Fibroblast of mammary gland (primary cell): ENCODE results near the gene ADSS1.

Experiments
- DNase-seq: peaks from one replicate; pipeline ENCODE4 v3.0.0-alpha.2; 2010; ENCODE audit warnings: low read depth
- H3K4me3 ChIP-seq: 2 replicates; pipeline ENCODE4 v1.5.1; 2011; ENCODE audit warnings: low read depth, mild to moderate bottlenecking, low read length, moderate library complexity; ENCODE audit not compliant: control insufficient read depth
- TF ChIP-seq, protein P1 (sequence below): conservative IDR thresholded peaks from 2 replicates; pipeline ENCODE4 v1.5.1; 2011; ENCODE audit warnings: low read depth, low read length, inconsistent platforms; ENCODE audit not compliant: control insufficient read depth, insufficient read depth

Gene ADSS1

DNA sequence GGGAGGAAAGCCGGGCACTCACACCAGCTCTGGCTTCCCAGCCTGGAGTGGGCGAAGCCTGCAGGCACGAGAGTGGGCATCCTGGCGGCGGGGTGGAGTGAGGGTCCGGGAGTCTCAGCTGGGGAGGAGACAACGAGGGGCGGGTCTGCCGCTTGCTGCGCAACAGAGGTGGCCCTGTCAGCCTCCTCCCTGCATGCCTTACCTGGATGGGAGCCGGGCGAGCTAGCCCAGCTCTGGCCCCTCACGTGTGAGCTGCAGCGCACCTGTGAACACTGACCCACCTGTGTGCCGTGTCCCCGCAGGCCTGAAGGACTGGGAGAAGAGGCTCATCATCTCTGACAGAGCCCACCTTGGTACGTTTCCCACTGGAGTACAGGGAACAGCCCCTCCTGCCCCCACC lies 15.0 kb downstream of the ADSS1 start:
- TF ChIP-seq, protein P1, sequence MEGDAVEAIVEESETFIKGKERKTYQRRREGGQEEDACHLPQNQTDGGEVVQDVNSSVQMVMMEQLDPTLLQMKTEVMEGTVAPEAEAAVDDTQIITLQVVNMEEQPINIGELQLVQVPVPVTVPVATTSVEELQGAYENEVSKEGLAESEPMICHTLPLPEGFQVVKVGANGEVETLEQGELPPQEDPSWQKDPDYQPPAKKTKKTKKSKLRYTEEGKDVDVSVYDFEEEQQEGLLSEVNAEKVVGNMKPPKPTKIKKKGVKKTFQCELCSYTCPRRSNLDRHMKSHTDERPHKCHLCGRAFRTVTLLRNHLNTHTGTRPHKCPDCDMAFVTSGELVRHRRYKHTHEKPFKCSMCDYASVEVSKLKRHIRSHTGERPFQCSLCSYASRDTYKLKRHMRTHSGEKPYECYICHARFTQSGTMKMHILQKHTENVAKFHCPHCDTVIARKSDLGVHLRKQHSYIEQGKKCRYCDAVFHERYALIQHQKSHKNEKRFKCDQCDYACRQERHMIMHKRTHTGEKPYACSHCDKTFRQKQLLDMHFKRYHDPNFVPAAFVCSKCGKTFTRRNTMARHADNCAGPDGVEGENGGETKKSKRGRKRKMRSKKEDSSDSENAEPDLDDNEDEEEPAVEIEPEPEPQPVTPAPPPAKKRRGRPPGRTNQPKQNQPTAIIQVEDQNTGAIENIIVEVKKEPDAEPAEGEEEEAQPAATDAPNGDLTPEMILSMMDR = no peak
- DNase-seq = no peak
- no peak overlapping the region for H3K4me3 ChIP-seq

DNA sequence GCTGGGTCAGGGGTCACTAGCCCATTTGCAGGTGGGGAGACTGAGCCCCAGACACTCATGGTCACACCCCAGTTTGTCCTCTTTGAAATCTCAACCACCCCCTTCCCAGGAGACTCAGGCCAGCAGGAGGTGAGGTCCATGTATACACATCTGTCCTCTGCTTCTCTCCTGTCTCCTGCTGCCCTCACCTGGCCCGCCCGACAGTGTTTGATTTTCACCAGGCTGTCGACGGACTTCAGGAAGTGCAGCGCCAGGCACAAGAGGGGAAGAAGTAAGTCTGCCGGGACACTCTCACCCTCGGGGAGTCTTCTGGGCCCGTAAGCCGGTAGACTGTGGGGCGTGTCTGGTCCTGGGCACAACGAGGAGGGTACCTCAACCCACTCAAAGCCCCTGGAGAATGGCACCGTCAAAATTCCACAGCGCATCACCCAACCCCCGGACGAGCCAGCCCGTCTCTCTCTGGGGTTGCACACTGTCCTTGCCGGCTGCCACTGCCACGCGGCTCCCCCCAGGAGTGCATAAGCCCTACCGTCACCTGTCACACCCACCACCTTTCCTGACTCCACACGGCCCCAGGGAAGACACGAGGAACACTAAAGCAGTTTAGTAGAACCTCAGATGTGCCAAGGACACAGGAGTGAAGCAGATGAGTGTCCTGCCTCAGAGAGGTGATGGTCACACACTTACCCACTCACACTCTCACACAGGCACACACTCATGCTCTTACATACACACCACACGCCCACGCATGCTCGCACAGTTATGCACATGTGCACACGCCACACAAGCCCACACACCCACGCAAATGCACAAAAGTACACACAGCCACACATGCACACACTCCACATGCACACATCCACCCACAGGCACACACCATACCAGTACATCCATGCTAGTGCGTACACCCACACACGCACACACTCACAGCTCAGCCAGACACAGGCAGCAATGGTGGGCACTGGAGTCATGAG lies 15.8 kb downstream of the ADSS1 start:
- TF ChIP-seq, protein P1 = no peak

DNA sequence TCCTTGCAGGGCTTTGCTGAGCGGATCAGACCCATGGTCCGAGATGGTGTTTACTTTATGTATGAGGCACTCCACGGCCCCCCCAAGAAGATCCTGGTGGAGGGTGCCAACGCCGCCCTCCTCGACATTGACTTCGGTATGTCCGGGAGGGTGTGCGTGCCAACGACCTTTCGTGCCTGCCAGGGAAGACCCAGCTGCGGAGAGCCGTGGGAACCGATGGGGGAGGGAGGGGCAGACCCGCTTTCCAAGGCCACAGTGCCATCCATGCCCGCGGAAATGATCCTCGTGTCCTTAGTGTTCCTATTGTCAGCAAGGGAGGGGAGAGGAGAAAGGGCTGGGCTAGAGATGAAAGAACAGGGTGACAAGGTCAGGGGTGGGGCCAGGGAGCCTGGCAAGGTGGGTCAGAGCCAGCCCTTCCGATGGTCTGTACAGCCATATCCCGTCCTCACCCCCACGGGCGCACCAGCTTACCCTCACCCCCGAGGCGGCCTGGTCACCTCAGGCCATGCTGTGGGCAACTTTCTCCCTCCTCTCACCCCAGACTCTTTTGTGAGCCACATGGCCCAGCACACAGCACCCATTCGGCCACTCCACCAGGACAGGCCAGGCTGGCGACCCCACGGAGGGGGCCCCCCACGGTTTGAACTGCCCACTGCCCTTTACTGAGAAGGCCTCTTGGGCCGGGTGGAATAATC lies 17.2 kb downstream of the ADSS1 start:
- no peak for DNase-seq
- TF ChIP-seq, protein P1 = no peak
- no peak overlapping the region for H3K4me3 ChIP-seq

More for the DNA sequence above, 15.8 kb downstream of the ADSS1 start:
- DNase-seq = no peak
- no peak overlapping the region for H3K4me3 ChIP-seq

DNA sequence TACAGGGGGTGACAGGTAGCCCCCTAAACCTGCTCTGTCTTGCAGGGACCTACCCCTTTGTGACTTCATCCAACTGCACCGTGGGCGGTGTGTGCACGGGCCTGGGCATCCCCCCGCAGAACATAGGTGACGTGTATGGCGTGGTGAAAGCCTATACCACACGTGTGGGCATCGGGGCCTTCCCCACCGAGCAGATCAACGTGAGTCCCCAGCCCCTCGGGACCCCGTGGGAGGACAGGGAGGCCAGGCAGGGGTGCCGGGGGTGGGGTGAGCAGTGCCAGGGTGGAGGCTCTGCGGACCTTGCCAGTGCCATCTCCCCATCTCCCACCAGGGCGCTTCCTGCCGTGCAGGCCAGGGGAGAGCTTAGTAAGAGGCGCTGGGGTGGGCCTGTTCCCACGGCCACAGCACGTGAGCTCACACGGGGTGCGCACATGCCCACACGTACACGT lies 17.8 kb downstream of the ADSS1 start:
- H3K4me3 ChIP-seq = no peak overlapping the region
- TF ChIP-seq, protein P1 = no peak
- DNase-seq = no peak

DNA sequence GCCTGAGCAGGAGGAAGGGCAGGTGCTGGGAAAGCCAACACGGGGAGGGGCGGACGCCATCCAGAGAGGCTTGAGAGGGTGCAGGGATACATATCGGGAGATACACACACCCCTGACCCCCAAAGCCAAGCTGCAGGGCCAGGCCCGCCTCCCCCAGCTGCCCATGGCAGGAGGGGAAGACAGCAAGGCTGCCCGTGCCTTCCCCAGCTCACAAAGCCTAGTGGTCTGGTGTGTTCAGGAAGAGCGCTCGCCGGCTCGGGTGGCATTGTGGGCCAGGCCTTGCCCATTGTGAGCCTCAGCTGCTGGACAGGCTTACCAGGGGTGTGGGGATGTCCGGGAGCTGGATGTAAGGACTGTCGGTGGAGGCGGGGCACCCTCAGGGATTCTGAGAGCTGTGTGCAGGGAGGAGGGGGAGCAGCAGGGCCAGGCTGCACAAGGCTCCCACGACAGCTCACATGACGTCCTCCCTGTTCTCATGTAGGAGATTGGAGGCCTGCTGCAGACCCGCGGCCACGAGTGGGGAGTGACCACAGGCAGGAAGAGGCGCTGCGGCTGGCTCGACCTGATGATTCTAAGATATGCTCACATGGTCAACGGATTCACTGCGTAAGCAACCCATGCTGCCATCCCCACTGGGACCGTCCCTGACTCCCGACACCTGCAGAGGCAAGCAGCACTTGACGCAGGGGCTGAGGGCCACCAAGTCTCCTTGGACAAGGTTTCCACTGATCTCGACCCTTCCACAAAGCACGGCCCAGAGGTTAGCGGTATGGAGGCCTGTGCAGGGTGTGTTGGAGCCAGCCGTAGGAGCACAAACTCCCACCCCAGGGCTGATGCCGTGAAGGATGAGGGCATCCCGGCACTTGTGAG lies 18.8 kb downstream of the ADSS1 start:
- no peak overlapping the region for H3K4me3 ChIP-seq
- TF ChIP-seq, protein P1 = no peak
- no peak for DNase-seq

DNA sequence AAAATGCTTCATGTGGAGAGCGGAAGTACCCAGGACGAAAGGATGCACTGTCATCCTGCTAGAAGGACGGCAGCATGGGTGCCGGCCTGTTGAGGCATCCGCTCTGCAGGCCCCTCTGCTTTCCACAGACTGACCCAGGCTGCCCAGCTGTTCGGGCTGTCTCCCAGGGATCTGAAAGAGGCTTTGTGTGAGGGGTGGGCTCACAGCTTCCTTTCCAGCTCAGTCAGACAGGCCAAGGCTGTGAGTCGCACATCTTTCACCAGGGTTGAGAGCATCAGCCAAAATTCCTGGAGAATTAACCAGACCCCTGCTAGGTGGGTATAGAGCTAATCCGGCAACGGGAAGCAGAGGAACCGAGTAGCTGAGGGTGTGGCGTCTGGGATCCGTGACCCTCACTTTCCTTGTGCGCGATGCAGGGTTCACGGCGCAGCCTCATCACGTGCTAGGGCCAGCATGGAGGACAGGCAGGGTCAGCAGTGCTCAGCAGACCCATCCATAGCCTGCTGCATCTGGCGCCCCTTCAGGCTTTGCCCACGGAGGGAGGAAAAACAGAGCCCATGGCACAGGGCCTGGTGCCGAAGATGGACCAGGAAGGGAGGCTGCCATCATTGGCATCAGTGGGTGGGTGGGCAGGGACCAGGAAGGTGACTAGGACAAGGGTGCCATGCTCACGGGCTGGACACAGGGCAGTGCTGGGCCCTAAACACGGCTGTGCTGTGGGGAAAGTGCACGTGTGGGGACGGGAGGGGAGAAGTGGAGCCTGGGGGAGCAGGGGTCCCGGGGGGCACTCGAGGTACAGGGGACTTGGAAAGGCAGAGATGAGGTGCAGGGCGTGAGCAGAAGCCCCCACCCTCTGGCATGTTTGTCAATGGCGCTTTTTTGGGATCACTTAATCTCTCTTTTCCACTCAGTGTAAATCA lies 19.7 kb downstream of the ADSS1 start:
- DNase-seq = peak; percentile 23
- H3K4me3 ChIP-seq = no peak overlapping the region
- TF ChIP-seq, protein P1 = no peak
